Ramos (cell line): ENCODE data around the gene ACTR5.
"Not testable (repeated sequence)": the region's sequence is repeated elsewhere in the genome, so short reads cannot be mapped to it uniquely, and the experiment has no call there.

Source experiments
- in situ Hi-C: fragments of 300-500 bp; cut with MboI; formaldehyde crosslinking; loops from one replicate; pipeline ENCODE4 v1.14.3; 2022; ENCODE audit warnings: low sequenced_read_pairs; ENCODE audit not compliant: unreplicated experiment

Gene ACTR5

GRCh38 chr20:38762174-38762573, 13.9 kb downstream of the ACTR5 start:
- in situ Hi-C loops: no loop called here

GRCh38 chr20:38763616-38764015, 15.4 kb downstream of the ACTR5 start:
- in situ Hi-C loops: no loop called here

DNA sequence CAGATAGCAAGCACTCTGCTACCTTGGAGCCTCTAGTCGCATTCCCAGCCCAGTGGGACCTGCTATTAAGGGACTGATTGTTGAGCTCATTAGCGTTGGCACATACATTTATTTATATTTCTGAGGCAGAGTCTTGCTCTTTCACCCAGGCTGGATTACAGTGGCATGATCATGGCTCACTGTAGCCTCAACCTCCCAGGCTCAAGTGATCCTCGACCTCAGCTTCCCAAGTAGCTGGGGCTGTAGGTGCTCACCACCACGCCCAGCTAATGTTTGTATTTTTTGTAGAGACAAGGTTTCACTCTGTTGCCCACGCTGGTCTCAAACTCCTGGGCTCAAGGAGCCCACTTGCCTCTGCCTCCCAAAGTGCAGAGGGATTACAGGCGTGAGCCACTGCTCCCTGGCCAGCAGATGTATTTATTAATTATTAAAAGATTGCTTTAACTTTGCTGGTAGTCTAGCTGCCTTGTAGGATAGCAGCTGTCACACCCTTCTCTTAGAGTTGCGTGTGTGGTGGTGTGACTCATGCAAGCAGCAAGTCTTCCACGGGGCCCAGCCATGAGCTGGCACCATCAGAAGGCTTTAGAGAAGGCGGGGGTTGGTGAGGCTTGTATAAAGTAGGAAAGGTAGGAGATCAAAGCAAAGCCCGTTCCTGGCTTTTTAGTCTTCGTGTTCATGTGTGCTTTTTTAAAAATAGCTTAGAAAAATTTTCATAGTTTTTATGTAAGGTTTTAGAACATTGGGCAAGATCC, 16.5 kb downstream of the ACTR5 start:
- in situ Hi-C loops: no loop called here

DNA sequence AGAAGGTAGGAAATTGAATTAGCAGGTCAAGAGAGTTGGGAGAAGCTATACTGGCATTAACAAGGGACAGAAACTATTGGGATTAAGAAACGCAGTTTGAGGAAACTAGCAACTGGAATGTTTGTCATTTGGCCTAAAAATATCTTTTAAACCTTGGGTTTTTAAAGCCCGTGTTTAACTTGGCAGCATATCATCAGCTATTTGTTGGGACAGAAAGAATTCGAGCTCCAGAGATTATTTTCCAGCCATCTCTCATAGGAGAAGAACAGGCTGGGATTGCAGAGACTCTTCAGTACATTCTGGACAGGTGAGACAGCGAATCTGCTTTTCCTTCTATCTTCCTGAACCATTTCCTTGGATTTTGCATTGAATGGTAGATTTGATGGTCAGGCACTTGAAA, 17.8 kb downstream of the ACTR5 start:
- in situ Hi-C loops: no loop called here

DNA sequence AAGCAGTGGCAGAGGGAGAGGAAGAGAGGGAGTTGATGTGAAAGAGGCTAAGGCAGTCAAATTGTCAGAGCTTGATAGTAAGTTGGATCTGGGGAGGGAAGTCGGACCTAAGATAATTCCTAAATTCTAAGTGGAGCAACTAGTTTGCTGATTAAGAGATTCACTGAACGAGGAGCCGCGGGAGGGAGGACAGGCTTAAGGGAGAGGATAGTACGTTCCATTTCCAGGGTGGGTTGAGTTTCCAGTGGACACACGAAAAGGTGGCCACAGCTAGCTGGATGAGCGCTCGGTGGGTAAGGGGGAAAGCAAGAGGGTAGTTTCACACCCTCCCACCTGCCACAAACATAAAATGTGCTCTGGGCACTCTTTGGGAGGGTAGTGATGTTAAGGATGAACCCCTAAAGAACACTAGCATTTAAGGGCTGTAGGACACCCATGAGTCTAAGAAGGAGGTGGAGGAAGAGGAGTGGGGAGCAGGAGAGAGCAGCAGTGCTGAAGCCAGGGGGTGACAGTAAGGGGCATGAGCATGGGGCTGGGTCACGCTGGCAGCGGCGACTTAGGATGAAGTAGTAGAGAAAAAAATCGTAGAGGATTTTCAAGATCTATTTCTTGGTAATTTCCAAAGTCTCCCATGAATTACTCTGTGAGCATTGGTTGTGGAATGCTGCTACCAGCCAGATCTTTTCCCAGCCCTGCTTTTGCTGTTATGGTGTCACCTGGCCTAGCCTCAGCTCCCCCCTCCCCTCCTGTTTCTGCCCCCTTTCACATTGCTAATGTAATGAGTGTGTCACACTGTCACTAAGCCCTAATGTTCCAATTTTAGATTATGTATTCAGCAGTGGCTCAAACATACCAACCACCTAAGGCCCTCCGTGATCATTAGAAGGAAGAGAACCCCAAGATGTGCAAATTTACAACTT, 21.4 kb downstream of the ACTR5 start:
- in situ Hi-C loops: no loop called here

DNA sequence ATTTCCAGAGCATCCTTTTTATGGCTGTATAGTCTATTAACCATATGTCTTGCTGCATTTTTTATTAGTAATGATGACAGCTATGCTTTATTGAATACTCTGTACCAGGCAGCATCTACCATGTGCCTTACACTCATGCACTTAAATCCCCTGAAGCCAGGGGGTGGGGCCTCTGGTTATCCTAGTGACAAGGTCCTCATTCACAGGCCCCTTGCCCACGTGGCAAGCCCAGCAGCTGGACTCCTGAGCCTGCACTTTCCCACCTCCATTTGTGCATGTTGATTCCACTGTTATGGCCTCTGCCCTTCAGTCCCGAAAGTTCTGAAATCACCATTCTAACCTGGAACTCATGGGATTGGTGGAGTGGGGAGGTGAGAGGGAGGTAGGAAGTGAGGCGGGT, 22.3 kb downstream of the ACTR5 start:
- in situ Hi-C loops: no loop called here

GRCh38 chr20:38770970-38771369, 22.7 kb downstream of the ACTR5 start:
- in situ Hi-C loops: no loop called here

DNA sequence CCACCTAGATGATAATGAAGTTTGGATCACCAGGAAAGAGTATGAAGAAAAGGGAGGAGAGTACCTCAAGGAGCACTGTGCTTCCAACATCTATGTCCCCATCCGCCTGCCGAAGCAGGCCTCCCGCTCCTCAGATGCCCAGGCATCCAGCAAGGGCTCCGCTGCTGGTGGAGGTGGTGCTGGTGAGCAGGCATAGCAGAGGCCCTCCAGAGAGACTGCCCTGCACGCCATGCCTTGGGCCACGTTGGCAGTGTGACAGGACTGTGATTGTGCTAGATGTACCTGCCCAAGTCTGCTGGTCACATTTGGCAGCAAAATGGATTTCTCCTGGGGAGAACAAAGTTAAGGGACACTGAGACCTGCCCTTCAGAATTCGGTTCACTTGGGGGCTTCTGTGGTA, 23.4 kb downstream of the ACTR5 start:
- in situ Hi-C loops: no loop called here

GRCh38 chr20:38774167-38774566, 25.9 kb downstream of the ACTR5 start:
- in situ Hi-C loops: no loop called here

- in situ Hi-C loops: no loop called here
These were observed 28.1 kb downstream of the ACTR5 start for GRCh38 chr20:38776363-38776762.

DNA sequence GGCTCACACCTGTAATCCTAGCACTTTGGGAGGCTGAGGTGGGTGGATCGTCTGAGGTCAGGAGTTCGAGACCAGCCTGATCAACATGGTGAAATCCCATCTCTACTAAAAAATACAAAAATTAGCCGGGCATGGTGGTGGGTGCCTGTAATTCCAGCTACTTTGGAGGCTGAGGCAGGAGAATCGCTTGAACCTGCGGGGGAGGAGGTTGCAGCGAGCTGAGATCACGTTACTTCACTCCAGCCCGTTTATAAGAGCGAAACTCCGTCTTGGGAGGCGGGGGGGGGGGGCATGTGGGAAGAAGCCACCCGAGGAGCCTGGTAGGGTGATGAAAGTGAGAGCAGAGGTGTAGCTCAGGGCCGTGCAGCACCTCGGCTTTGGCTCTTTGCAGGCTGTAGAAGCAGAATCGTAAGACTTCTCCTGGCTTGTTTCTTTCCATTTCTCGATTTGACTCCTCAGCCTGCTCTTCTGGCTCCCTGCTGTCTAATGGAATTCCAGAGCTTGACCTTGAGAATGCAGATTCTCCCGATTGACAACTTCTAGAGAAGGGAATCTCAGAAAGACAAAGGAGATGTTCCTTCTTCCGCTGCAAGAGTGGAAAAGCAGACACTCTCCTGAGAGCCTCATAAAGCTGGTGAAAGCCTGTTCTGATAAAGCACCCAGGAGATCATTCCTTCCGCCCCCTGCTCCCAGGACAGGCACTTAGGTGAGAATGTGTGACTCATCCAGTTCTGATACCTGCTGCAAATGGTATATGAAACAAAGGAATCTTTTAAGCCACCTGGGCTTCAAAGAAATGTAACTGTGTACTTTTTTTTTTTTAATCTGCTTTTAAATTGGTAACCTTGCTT, 31.2 kb downstream of the ACTR5 start:
- in situ Hi-C loops: no loop called here

DNA sequence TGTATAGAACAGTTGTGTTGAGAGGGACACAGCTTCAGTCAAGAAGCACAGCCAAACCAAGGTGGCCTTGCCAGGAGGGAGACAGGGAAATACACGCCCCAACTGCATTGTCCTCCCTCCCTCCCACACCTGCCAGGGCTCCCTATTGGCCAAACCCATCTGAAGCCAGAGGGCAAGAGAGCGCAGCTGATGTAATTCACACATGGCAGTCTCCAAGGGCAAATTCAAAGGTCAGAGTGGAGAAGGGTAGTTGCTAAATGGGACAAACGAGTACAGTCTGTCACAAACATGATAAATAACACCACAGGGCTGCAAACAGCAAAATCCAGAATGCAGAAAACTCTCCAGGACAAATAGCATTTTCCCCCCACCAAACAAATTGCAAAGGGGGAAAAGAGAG, 34.0 kb downstream of the ACTR5 start:
- in situ Hi-C loops: no loop called here

DNA sequence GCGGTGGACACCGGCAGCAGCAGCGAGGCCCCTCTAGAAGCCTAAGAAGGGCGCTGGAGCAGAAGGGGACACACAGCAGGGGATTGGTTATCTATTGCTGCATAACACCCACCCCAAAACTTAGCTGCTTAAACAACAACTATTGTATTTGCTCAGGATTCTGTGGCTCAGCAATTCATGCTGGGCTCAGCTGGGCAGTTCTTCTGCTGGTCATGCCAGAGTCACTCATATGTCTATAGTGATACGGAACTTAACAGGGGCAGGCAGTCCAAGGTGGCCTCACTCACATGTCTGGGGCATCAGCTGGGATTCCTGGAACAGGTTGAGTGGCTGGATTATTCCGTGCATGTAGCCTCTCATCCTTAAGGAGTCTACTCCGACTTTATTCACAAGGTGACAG, 39.6 kb downstream of the ACTR5 start:
- in situ Hi-C loops: no loop called here

DNA sequence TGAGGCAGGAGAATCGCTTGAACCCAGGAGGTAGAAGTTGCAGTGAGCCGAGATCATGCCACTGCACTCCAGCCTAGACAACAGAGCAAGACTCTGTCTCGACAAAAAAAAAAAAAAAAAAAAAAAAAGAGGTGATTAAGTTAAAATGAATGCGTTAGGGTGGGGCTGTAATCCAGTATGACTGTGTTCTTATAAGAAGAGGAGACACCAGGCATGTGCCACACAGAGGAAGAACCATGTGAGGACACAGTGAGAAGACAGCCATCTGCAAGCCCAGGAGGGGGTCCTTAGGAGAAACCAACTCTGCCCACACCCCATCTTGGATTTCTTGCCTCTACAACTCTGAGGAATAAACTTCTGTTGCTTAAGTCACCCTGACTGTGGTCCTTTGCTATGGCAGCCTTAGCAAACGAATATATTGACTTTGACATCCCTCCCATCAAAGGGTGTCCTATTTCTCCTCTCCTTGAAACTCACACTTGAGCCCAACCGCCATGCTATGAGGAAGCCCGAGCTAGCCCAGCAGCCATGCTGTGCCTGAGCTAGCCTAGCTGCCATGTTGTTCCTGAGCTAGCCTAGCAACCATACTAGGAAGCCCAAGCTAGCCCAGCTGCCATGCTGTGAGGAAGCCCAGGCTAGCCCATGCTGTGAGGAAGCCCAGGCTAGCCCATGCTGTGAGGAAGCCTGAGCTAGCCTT, 41.4 kb downstream of the ACTR5 start:
- in situ Hi-C loops: no loop called here

- in situ Hi-C loops: no loop called here
These were observed 42.2 kb downstream of the ACTR5 start for GRCh38 chr20:38790200-38791053.

DNA sequence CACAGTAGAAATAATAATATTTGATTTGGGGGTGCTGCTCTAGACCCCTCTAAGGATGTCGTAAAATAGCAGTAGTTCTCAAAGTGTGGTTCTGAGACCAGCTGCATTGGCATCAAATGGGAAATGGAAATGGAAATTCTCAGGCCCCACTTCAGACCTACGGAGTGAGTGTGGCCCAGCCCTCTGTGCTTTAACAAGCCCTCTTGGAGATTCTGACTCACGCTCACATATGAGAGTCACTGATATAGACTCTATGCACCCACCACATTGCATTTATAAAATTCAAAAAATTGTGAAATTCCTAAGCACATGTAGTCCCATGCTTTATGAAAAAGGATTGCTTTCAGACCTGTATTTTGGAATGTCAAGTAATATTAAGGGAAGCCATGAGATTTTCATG, 43.0 kb downstream of the ACTR5 start:
- in situ Hi-C loops: no loop called here

DNA sequence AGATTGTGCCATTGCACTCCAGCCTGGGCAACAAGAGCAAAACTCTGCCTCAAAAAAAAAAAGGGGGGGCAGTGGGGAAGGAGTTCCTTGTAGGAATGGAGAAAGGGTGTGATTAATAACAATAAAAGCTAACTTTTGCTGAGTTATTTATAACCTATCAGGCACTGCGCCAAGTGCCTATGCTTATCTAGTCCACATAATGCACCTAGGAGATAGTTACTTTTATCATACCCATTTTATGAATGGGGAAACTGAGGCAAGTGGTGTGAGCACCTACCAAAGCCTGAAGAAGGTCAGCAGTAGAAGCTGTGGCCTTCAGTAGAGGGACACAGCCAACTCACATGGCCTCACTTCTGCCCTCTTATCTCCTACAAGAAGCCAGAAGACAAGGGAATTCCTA, 43.7 kb downstream of the ACTR5 start:
- in situ Hi-C loops: no loop called here

DNA sequence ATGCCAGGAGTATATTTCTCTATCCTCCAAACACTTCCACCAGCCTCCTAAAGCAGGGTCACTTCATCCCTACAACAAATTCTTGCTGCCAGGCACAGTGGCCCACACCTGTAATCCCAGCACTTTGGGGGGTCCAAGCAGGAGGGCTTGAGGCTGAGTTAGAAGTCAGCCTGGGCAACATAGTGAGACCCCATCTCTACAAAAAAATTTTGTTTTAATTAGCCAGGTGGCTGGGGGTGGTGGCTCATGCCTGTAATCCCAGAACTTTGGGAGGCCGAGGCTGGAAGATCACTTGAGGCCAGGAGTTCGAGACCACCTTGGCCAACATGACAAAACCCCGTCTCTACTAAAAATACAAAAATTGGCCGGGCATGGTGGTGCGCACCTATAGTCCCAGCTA, 45.8 kb downstream of the ACTR5 start:
- in situ Hi-C loops: not testable (repeated sequence)

DNA sequence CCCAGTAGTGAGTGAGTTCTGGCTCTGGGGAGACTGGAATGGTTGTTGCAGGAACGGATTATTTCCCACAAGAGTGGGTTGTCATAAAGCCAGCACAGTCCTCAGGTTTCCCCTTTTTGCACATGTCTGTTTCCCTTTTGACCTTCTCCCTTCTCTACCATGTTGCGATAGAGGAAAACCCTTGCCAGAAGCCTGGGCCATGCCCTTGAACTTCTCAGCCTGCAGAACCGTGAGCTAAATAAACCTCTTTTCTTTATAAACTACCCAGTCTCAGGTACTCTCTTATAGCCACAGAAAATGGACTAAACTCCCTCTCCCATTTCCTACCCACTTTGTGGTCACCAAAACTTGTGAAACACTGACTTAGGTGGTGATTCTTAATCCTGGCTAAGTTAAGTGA, 50.0 kb downstream of the ACTR5 start:
- in situ Hi-C loops: no loop called here
